SH-SY5Y (cell line): ENCODE data around the gene SSH3.

ENCODE experiments used
- GATA2 ChIP-seq: IDR thresholded peaks from 2 replicates; pipeline ENCODE4 v1.6.1; 2011; ENCODE audit warnings: mild to moderate bottlenecking, low read depth, low read length
- GATA3 ChIP-seq: IDR thresholded peaks from 2 replicates; pipeline ENCODE4 v1.6.1; 2011; ENCODE audit warnings: low read depth, mild to moderate bottlenecking, low read length, moderate library complexity

The SSH3 gene, protein sequence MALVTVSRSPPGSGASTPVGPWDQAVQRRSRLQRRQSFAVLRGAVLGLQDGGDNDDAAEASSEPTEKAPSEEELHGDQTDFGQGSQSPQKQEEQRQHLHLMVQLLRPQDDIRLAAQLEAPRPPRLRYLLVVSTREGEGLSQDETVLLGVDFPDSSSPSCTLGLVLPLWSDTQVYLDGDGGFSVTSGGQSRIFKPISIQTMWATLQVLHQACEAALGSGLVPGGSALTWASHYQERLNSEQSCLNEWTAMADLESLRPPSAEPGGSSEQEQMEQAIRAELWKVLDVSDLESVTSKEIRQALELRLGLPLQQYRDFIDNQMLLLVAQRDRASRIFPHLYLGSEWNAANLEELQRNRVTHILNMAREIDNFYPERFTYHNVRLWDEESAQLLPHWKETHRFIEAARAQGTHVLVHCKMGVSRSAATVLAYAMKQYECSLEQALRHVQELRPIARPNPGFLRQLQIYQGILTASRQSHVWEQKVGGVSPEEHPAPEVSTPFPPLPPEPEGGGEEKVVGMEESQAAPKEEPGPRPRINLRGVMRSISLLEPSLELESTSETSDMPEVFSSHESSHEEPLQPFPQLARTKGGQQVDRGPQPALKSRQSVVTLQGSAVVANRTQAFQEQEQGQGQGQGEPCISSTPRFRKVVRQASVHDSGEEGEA

DNA sequence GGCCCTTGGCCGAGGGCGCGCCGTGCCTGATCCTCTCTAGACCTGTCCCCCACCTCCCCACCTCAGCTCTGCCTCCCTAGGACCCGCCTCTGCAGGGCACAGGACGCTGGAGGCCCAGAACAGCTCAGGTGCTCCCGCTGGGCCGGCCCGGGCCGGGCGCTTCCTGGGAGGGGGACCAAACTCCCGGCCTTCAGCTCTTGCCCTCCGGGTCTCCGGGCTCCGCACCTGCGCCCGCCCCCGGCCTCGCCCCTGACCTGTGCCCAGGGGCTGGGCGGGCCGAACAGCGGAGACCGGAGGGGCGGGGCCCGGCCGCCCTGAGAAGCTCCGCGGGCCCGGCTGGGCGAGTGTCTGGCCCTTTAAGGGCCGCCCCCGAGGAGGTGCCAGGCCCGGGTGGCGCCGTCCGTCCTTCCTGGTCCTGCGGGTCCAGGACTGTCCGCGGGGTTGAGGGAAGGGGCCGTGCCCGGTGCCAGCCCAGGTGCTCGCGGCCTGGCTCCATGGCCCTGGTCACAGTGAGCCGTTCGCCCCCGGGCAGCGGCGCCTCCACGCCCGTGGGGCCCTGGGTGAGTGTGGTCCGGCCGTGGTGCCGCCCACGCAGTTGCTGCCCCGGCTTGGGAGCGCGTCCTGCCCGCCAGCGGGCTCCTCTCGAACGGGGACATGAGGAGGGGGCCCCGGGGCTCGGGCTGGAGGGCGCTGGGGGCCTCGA, at the start of gene SSH3:
Gene SSH3 (plus strand): TSS at position 399 of the 703 bp plus-strand sequence. CDS start 96 bp downstream, at position 495.
- TF ChIP-seq GATA2 (no peak), GATA3 (no peak)

DNA sequence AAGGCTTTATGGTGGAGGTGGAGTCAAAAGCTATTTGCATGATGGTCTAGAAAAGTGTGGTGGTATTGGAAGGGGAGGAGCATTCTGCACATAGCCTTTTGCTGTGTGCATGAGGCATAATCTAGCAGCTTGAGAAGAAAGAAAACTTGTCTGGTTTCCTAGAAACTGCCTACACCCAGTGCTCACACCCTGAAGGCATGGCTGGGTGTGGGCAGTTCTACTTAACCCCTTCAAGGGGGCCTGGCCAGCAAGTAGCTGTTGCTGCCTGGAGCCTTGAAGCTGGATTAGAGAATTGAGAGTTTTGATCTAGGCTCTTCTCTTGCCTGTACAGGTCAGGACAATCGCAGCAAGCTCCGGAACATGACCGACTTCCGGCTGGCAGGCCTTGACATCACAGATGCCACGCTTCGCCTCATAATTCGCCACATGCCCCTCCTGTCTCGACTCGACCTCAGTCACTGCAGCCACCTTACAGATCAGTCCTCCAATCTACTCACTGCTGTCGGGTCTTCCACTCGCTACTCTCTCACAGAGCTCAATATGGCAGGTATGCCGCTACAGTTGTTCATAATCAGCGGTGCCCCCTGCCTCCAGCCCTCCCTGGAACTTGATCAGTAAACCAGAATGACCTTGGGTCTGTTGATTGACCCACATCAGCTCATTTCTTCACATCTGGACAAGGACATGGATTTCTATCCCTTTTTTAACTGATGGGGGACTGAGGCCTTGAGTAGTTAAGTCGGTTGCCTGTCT, 49.3 kb upstream of the SSH3 start:
- TF ChIP-seq GATA2 (no peak), GATA3 (no peak)

DNA sequence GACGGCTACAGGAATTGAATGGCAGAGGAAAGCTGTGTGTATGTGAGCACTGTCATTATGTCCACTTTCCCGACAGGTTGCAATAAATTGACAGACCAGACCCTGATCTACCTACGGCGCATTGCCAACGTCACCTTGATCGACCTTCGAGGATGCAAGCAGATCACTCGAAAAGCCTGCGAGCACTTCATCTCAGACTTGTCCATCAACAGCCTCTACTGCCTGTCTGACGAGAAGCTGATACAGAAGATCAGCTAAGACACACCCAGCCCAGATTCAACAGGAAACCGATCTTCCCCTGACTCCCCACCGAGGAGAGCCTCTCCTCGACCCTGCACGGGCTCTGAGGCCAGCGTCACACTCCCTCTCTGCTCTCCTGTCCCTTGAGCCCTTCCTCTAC, 48.5 kb upstream of the SSH3 start:
- no peak for TF ChIP-seq GATA3
- no peak for TF ChIP-seq GATA2

DNA sequence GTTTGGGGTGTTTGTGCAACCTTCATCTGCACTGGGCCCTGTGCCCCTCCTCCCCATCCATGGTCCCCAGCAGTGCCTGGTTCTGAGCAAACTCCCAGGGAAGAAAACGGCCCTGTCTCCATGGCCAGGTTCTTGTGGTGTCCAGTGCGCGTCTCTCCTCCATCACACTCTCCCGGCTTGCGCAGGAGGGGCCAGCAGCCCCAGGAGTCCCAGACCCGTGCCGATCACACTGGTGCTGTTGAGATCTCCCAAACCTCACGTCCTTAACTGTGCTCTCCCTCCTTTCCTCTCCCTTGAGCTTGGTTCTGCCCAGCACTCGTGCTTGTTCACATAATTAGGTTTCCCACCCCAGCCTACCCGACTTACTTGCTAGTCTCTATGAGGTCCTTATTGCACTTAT, 48.0 kb upstream of the SSH3 start:
- TF ChIP-seq GATA2 (no peak), GATA3 (no peak)

DNA sequence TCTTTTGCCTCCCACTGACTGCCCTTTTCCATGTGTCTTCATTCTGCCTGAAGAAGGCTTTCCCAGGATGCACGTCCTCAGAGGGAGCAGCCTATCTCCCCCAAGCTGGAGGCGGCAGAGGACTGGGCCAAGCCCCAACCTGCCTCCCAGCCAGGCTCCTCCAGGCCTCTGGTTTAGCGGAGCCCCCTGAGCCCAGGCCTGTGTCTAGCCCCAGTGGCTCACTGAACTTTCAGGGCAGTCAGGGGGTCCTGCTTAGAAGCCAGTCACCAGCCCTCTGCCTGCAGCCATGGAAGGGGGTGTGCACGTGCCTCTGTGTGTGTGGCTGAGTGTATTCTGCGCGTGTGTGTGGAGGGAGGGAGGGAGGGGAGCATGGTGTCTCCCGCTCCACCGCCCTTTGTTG, 47.5 kb upstream of the SSH3 start:
- TF ChIP-seq GATA2 (no peak), GATA3 (no peak)

DNA sequence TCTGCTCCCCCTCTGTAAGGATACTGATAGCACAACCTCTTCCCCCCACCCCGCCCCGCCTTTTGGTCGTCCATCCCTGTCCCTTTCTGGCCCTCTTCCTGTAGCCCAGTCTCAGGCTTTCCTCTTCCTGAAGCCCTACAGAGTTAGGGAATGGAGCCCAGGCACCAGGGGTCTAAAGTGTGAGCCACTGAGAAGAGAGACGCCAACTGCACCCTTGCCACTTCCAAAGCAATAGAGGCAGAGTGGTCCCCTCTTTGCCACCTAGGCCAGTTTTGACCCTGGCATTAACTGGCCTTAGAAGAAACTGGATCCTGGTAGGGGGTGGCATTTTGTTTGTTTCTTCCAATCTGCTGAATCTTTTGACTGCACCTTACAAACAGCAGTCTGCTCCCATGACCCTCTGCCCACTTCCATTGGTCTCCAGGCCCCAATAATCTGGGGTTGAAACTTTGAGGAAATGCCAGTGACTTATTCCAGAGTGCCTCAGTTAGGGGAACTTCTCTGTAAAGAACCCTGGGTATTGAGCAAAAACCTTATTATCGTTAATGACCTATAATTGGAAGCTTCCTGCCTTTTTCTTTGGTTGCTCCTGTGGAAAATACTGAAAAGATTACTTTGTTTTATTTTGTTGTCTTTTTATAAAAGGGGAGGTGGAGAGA, 46.7 kb upstream of the SSH3 start:
- TF ChIP-seq GATA3 (no peak), GATA2 (no peak)

DNA sequence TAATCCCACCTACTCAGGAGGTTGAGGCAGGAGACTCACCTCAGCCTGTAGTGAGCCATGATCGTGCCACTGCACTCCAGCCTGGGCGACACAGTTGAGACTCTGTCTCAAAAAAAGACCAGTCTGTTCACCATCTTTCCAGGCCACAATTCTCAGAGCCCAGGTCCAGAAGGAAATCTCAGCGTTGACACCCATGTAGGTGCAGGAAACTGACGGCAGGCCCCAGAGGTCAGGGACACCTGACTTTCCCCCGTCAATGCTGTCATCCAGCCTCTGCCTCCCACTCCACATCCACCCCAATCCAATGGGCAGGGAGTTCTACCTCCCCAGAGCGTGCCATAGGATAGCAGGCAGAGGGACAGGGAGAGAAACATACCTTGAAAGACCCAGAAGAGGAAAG, 42.9 kb upstream of the SSH3 start:
- TF ChIP-seq GATA3 (no peak), GATA2 (no peak)

DNA sequence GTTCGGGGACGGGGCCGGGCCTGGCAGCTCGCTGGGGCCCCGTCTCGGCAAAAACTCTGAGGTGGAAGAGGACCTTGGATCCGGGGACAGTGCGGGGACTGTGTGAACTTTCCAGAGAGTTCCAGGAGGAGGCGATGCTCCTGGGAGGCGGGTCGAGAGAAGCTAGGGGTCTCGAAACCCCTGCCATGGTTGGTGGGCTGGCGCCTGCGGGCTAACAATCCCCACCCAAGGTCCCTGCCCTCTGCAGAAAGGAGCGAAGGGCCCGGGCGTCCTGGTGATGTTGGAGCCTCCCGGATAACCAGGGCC, 41.7 kb upstream of the SSH3 start:
- TF ChIP-seq GATA2: no peak
- TF ChIP-seq GATA3: no peak

DNA sequence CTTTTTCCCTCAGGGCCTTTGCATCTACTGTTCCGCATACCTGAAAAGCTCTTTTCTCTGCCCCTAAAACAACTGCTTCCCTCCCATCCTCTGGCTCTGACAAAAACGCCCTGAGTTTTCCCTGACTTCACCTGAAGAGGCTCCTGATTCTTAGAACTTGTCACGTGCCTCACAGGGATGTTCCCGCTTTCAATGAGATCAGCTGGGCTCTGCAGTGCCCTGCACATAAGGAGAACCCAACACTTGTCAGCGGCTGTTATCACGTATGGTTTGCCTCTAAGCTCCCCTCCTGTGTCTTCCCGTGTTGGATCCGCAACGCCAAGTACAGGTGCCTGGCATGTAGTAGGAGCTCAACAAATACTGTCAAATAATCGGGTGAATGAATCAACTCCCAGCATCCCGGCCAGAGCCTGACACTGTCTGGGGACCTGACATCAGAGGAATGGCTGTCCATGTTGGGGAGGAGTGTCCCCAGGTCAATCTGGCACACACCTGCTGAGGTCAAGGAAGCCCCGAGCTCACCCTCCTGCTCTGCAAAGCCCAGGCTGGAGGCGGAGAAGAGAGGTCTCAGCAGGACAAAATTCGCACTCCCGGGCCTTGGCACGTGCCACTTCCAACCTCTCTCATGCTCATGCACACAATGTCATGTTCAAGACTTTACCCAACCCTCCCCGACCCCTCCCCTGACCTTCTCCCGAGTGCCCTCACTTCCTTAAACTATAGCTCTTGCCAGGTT, 41.2 kb upstream of the SSH3 start:
- TF ChIP-seq GATA3 (no peak), GATA2 (no peak)

DNA sequence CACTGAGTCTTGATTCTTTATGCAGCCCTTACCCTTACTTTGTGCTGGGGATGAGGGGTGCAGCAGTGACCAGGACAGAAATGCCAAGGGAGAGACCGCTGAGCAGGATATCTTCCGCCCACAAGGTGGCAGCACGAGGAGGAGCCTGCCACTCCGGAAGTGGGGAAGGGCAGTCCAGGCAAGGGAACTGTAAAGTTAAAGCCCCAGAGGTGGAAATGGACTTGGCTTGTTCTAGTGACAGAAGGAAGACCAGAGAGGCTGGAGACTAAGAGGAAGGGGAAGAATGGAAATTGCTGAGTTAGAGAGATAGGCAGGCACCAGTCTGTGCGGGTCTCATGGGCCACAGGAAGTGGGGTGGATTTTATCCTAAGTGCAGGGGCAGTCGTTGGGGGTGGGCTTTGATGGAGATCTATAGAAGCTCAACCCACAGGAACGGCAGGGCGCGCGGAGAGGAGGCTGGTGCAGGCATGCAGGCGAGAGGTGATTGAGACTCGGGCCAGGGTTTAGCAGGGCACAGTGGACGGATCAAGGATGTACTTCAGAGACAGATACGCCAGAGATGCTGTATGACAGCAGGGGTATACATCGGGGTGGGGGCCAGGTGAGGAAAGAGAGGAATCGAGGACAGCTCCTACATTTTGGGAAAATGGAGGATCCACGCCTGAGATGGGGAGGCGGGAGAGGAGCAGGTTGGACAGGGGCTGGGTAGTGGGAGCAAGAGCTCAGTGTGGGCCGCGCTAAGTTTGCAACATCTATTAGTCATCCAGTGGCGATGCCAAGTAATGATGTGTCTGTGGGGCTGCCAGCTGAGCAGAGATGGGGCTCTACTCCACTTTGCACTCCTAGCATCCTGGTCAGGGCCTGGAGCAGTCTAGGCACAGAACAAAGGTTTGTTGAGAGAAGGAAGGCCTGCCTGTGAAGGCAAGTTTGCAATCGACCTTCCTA, 40.3 kb upstream of the SSH3 start:
- TF ChIP-seq GATA3 (no peak), GATA2 (no peak)

DNA sequence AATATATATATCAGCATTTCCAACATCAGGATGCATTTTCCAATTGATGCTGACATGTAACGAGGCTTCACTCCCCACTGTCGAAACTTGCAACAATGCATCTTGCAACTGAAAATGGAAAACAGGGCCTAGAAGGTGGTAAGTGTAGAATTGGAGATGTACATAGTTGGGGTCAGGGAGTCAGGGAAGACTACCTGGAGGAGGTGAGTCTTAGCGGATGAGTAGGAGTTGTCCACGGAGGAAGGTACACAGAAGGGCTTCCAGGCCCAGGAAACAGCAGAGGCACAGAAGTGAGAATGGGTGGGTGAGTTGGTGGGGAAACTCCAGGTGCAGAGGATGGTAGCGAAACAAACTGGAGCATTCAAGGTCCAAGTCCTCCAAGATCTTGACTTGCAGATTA, 39.1 kb upstream of the SSH3 start:
- TF ChIP-seq GATA3: no peak
- no peak for TF ChIP-seq GATA2
